Astrocyte of the spinal cord (primary cell): ENCODE data around the gene PLEKHA5.
A peak's percentile ranks its signal among the peaks of the same experiment; 100 is the strongest.

Experiments
- DNase-seq: peaks from one replicate; pipeline ENCODE4 v3.0.0; 2011; ENCODE audit warnings: low read depth, low spot score
- H3K4me3 ChIP-seq: 2 replicates; pipeline ENCODE4 v1.5.1; 2011; ENCODE audit warnings: low read depth, mild to moderate bottlenecking, low read length, moderate library complexity
- CTCF ChIP-seq: IDR thresholded peaks from 2 replicates; pipeline ENCODE4 v1.5.1; 2012; ENCODE audit warnings: low read depth, mild to moderate bottlenecking, low read length, inconsistent platforms
- in situ Hi-C: cut with HindIII; loops from 2 replicates; pipeline ENCODE4 v1.10.0; 2017; ENCODE audit warnings: low sequenced_read_pairs

The PLEKHA5 gene

DNA sequence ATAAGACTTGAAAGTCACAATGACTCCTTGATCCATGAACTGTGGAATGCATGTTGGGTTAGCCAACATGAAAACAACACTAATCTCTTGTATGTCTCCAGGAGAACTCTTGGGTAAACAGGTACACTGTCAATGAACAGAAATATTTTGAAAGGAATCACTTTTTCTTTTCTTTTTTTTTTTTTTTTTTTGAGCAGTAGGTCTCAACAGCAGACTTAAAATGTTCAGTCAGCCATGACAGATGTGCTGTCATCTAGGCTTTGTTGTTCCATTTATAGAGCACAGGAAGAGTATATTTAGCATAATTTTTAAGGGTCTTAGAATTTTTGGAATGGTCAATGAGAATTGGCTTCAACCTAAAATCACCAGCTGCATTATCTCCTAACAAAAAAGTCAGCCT lies 2.3 kb upstream of the PLEKHA5 start:
- no peak for DNase-seq
- in situ Hi-C loops, result no loop called here
- H3K4me3 ChIP-seq, result no peak overlapping the region
- no peak for TF ChIP-seq CTCF

DNA sequence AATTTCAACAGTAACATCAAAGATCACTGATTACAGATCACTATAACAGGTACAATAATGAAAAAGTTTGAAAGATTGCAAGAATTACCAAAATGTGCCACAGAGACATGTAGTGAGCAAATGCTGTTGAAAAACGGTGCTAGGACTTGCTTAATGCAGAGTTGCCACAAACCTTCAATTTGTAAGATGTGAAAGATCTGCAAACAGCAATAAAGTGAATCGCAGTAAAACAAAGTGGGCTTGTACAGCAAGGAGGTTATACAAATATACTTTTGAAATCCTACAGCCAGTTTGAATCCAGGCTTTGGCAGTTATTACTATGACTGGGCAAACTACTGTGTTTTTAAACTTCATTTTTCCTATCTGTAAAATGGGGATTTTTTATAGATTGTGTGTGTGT lies 1.0 kb upstream of the PLEKHA5 start:
- in situ Hi-C loops, result no loop called here
- DNase-seq, result no peak
- H3K4me3 ChIP-seq, result no peak overlapping the region
- no peak for TF ChIP-seq CTCF

GRCh38 chr12:19129122-19129485 lies 429 bp upstream of the PLEKHA5 start:
- H3K4me3 ChIP-seq, result peak overlapping the region; percentile 21
- in situ Hi-C loops, result no loop called here
- peak; percentile 62 for DNase-seq
- TF ChIP-seq CTCF, result no peak

- DNase-seq, result peak; percentile 45
- in situ Hi-C loops, result no loop called here
- TF ChIP-seq CTCF, result no peak
- peak overlapping the region; percentile 86 for H3K4me3 ChIP-seq
Measured at GRCh38 chr12:19130224-19131024, 891 bp downstream of the PLEKHA5 start.

GRCh38 chr12:19131025-19131444 lies 1.5 kb downstream of the PLEKHA5 start:
- no peak for TF ChIP-seq CTCF
- peak overlapping the region; percentile 86 for H3K4me3 ChIP-seq
- peak; percentile 56 for DNase-seq
- in situ Hi-C loops, result no loop called here

GRCh38 chr12:19138551-19138950 lies 9.0 kb downstream of the PLEKHA5 start:
- in situ Hi-C loops, result no loop called here
- DNase-seq, result peak; percentile 76
- no peak for TF ChIP-seq CTCF

More at GRCh38 chr12:19138551-19138950, 9.0 kb downstream of the PLEKHA5 start:
- H3K4me3 ChIP-seq, result no peak overlapping the region
